IMR-90 (cell line): ENCODE results near the gene ABCG8.

Experiments
- BHLHE40 ChIP-seq: fragments of 150-350 bp; IDR thresholded peaks from 2 replicates; pipeline ENCODE4 v1.6.1; 2016; ENCODE audit warnings: mild to moderate bottlenecking, low read depth, low read length
- CTCF ChIP-seq: conservative IDR thresholded peaks from 2 replicates; pipeline ENCODE4 v1.5.1; 2012; ENCODE audit warnings: mild to moderate bottlenecking, low read depth, low read length, improper control_type of control experiment
- ELK1 ChIP-seq: fragments of 150-350 bp; IDR thresholded peaks from 2 replicates; pipeline ENCODE4 v1.6.1; 2016; ENCODE audit warnings: low read depth, mild to moderate bottlenecking, low read length, moderate library complexity, borderline replicate concordance
- FOS ChIP-seq: fragments of 150-350 bp; IDR thresholded peaks from 2 replicates; pipeline ENCODE4 v1.6.1; 2016; ENCODE audit warnings: low read depth, low read length
- MAFK ChIP-seq: IDR thresholded peaks from 2 replicates; pipeline ENCODE4 v1.6.1; 2012; ENCODE audit warnings: low read depth, low read length, improper control_type of control experiment
- MXI1 ChIP-seq: IDR thresholded peaks from 2 replicates; pipeline ENCODE4 v1.6.1; 2012; ENCODE audit warnings: low read depth, mild to moderate bottlenecking, low read length, moderate library complexity, borderline replicate concordance
- NFE2L2 ChIP-seq: fragments of 150-350 bp; IDR thresholded peaks from 2 replicates; pipeline ENCODE4 v1.6.1; 2016; ENCODE audit warnings: low read depth, mild to moderate bottlenecking, low read length
- POLR2A ChIP-seq: IDR thresholded peaks from 2 replicates; pipeline ENCODE4 v1.6.1; 2012; ENCODE audit warnings: mild to moderate bottlenecking, low read depth, low read length
- RAD21 ChIP-seq: IDR thresholded peaks from 2 replicates; pipeline ENCODE4 v1.6.1; 2012; ENCODE audit warnings: low read length, improper control_type of control experiment
- RCOR1 ChIP-seq: IDR thresholded peaks from 2 replicates; pipeline ENCODE4 v1.6.1; 2012; ENCODE audit warnings: mild to moderate bottlenecking, low read length, improper control_type of control experiment; ENCODE audit not compliant: insufficient replicate concordance
- RFX5 ChIP-seq: IDR thresholded peaks from 2 replicates; pipeline ENCODE4 v1.8.0; 2012; ENCODE audit warnings: low read depth, mild to moderate bottlenecking, low read length, moderate library complexity
- SMC3 ChIP-seq: fragments of 150-350 bp; IDR thresholded peaks from 2 replicates; pipeline ENCODE4 v1.6.1; 2016; ENCODE audit warnings: low read depth, mild to moderate bottlenecking, antibody characterized with exemption, low read length, moderate library complexity
- USF2 ChIP-seq: fragments of 150-350 bp; IDR thresholded peaks from 2 replicates; pipeline ENCODE4 v1.6.1; 2017; ENCODE audit warnings: mild to moderate bottlenecking, antibody characterized with exemption, low read length, low read depth

- TF ChIP-seq RFX5: no peak
- no peak for TF ChIP-seq MAFK
- TF ChIP-seq CTCF: no peak
- no peak for TF ChIP-seq RCOR1
- no peak for TF ChIP-seq BHLHE40
- TF ChIP-seq POLR2A: no peak
- no peak for TF ChIP-seq NFE2L2
- no peak for TF ChIP-seq MXI1
- TF ChIP-seq SMC3: no peak
- TF ChIP-seq RAD21: no peak
- no peak for TF ChIP-seq FOS
- TF ChIP-seq ELK1: no peak
- no peak for TF ChIP-seq USF2
These were observed 48.4 kb downstream of the ABCG8 start for GRCh38 chr2:43887176-43887575.
